H9 (cell line): ENCODE results near the gene LPAR3. TPM values are rescaled to one million over a fixed set of nuclear protein-coding genes. Genes with fewer than 3 reads are reported as not detected.

ENCODE experiments used
- DNase-seq: peaks from one replicate; pipeline ENCODE4 v3.0.0-alpha.2; 2017
- H2AFZ ChIP-seq: one replicate; pipeline ENCODE4 v1.6.1; 2013; ENCODE audit warnings: mild to moderate bottlenecking, low read length, control low read depth, moderate library complexity
- H2AK5ac ChIP-seq: 2 replicates; pipeline ENCODE4 v1.6.1; 2013; ENCODE audit warnings: low read length, control low read depth, mixed read lengths; ENCODE audit not compliant: insufficient read length
- H2BK120ac ChIP-seq: one replicate; pipeline ENCODE4 v1.6.1; 2013; ENCODE audit warnings: low read depth, mild to moderate bottlenecking, low read length, control low read depth, inconsistent platforms; ENCODE audit not compliant: poor library complexity, severe bottlenecking
- H2BK12ac ChIP-seq: 2 replicates; pipeline ENCODE4 v1.6.1; 2013; ENCODE audit warnings: low read length, control low read depth, mixed read lengths, low read depth; ENCODE audit not compliant: insufficient read length
- H2BK15ac ChIP-seq: 2 replicates; pipeline ENCODE4 v1.6.1; 2013; ENCODE audit warnings: low read depth, low read length, control low read depth
- H2BK20ac ChIP-seq: one replicate; pipeline ENCODE4 v1.6.1; 2013; ENCODE audit warnings: low read depth, mild to moderate bottlenecking, low read length, control low read depth, inconsistent platforms; ENCODE audit not compliant: poor library complexity, severe bottlenecking
- H2BK5ac ChIP-seq: 2 replicates; pipeline ENCODE4 v1.6.1; 2013; ENCODE audit warnings: low read length, control low read depth, mixed read lengths; ENCODE audit not compliant: insufficient read length
- H3K14ac ChIP-seq: 2 replicates; pipeline ENCODE4 v1.6.1; 2013; ENCODE audit warnings: low read length, control low read depth; ENCODE audit not compliant: insufficient read depth
- H3K18ac ChIP-seq: 2 replicates; pipeline ENCODE4 v1.6.1; 2013; ENCODE audit warnings: low read depth, mild to moderate bottlenecking, mixed read lengths, low read length, control low read depth; ENCODE audit not compliant: insufficient read length
- H3K23ac ChIP-seq: 2 replicates; pipeline ENCODE4 v1.6.1; 2013; ENCODE audit warnings: low read length, control low read depth, mixed read lengths, low read depth; ENCODE audit not compliant: insufficient read length
- H3K23me2 ChIP-seq: 2 replicates; pipeline ENCODE4 v1.6.1; 2013; ENCODE audit warnings: low read depth, mild to moderate bottlenecking, mixed read lengths, low read length, control low read depth; ENCODE audit not compliant: insufficient read length, poor library complexity, severe bottlenecking
- H3K27ac ChIP-seq: 2 replicates; pipeline ENCODE4 v1.5.1; 2013; ENCODE audit warnings: low read length, control low read depth, mixed read lengths, low read depth; ENCODE audit not compliant: insufficient read length
- H3K27me3 ChIP-seq: 2 replicates; pipeline ENCODE4 v1.6.1; 2013; ENCODE audit warnings: low read length, control low read depth, inconsistent platforms; ENCODE audit not compliant: insufficient read depth
- H3K4ac ChIP-seq: 2 replicates; pipeline ENCODE4 v1.6.1; 2013; ENCODE audit warnings: low read depth, mild to moderate bottlenecking, control low read depth, inconsistent platforms, low read length, moderate library complexity
- H3K4me1 ChIP-seq: 2 replicates; pipeline ENCODE4 v1.6.1; 2013; ENCODE audit warnings: low read length, control low read depth, inconsistent platforms; ENCODE audit not compliant: insufficient read depth
- H3K4me2 ChIP-seq: 2 replicates; pipeline ENCODE4 v1.6.1; 2013; ENCODE audit warnings: low read length, control low read depth, mixed read lengths; ENCODE audit not compliant: insufficient read length, insufficient read depth
- H3K56ac ChIP-seq: 2 replicates; pipeline ENCODE4 v1.6.1; 2013; ENCODE audit warnings: low read depth, mild to moderate bottlenecking, mixed read lengths, low read length, control low read depth; ENCODE audit not compliant: insufficient read length
- H3K79me1 ChIP-seq: 2 replicates; pipeline ENCODE4 v1.6.1; 2013; ENCODE audit warnings: low read depth, mild to moderate bottlenecking, moderate library complexity, low read length, control low read depth, inconsistent platforms; ENCODE audit not compliant: insufficient read depth, poor library complexity, severe bottlenecking
- H3K79me2 ChIP-seq: 2 replicates; pipeline ENCODE4 v1.6.1; 2013; ENCODE audit warnings: low read length, control low read depth, inconsistent platforms; ENCODE audit not compliant: insufficient read depth
- H3K9ac ChIP-seq: 2 replicates; pipeline ENCODE4 v1.6.1; 2013; ENCODE audit warnings: low read length, control low read depth, mixed read lengths; ENCODE audit not compliant: insufficient read length; ENCODE audit errors: extremely low read depth
- H3K9me3 ChIP-seq: one replicate; pipeline ENCODE4 v1.6.1; 2013; ENCODE audit warnings: low read depth, low read length, inconsistent platforms; ENCODE audit not compliant: control insufficient read depth
- H3T11ph ChIP-seq: one replicate; pipeline ENCODE4 v1.6.1; 2013; ENCODE audit warnings: mild to moderate bottlenecking, low read length, control low read depth, inconsistent platforms
- H4K20me1 ChIP-seq: one replicate; pipeline ENCODE4 v1.6.1; 2013; ENCODE audit not compliant: control insufficient read depth, insufficient read length, insufficient read depth
- H4K5ac ChIP-seq: 2 replicates; pipeline ENCODE4 v1.6.1; 2013; ENCODE audit warnings: low read depth, mild to moderate bottlenecking, mixed read lengths, low read length, control low read depth; ENCODE audit not compliant: insufficient read length
- H4K8ac ChIP-seq: replicated peaks from 2 replicates; pipeline ENCODE4 v1.6.1; 2013; ENCODE audit warnings: low read length, control low read depth, mixed read lengths, low read depth; ENCODE audit not compliant: insufficient read length
- H4K91ac ChIP-seq: 2 replicates; pipeline ENCODE4 v1.6.1; 2013; ENCODE audit warnings: low read depth, mild to moderate bottlenecking, moderate library complexity, mixed read lengths, low read length, control low read depth; ENCODE audit not compliant: insufficient read length
- H3K27ac Mint-ChIP-seq, 3 experiments: 2 replicates in 2 of 3; 3 replicates in 1 of 3; pipeline ENCODE4 v1.8.0; 2020 to 2021; ENCODE audit warnings: mixed read lengths in 3 of 3, mild to moderate bottlenecking in 1 of 3, moderate library complexity in 1 of 3
- H3K27me3 Mint-ChIP-seq: 2 replicates; pipeline ENCODE4 v1.8.0; 2021; ENCODE audit warnings: low read depth, mild to moderate bottlenecking, moderate library complexity, mixed read lengths
- H3K36me3 Mint-ChIP-seq, 3 experiments: 2 replicates in 2 of 3; 3 replicates in 1 of 3; pipeline ENCODE4 v1.8.0; 2020 to 2021; ENCODE audit warnings: low read depth in 3 of 3, mixed read lengths in 3 of 3; ENCODE audit not compliant: insufficient read depth in 1 of 3
- H3K4me1 Mint-ChIP-seq, 2 experiments: 2 replicates each; pipeline ENCODE4 v1.8.0; 2020; ENCODE audit warnings: mixed read lengths in 2 of 2
- H3K4me3 Mint-ChIP-seq, 2 experiments: 2 replicates in 1 of 2; 3 replicates in 1 of 2; pipeline ENCODE4 v1.8.0; 2020 to 2021; ENCODE audit warnings: mild to moderate bottlenecking in 2 of 2, mixed read lengths in 2 of 2, moderate library complexity in 1 of 2
- H3K9me3 Mint-ChIP-seq, 2 experiments: 2 replicates in 1 of 2; 3 replicates in 1 of 2; pipeline ENCODE4 v1.8.0; 2020; ENCODE audit warnings: mild to moderate bottlenecking in 2 of 2, mixed read lengths in 2 of 2, moderate library complexity in 1 of 2
- CTCF ChIP-seq: fragments of 200-600 bp; sonication (generic); conservative IDR thresholded peaks from 3 replicates; pipeline ENCODE4 v1.8.0; 2021; ENCODE audit warnings: antibody characterized with exemption, mild to moderate bottlenecking
- total RNA-seq: library from RNA; stranded (reverse); gene quantifications from 2 replicates; pipeline ENCODE4 v1.2.1, GENCODE V29; 2021

LPAR3 gene
- total RNA-seq, 1 experiment from 2014 or later = 3.0 TPM

GRCh38 chr1:84871181-84871580, 21.8 kb downstream of the LPAR3 start:
- Histone ChIP-seq H2BK120ac (no peak overlapping the region), H3K18ac (no peak overlapping the region), H3K27me3 (no peaks in the 10 kb centered on the region), H2AK5ac (no peak overlapping the region), H3K9me3 (no peaks in the 10 kb centered on the region), H3T11ph (no peak overlapping the region), H3K27ac (no peak overlapping the region), H3K4me1 (no peaks in the 10 kb centered on the region), H3K4ac (no peak overlapping the region), H2BK12ac (no peak overlapping the region), H2BK15ac (no peak overlapping the region), H3K9ac (no peak overlapping the region), H3K56ac (no peak overlapping the region), H4K91ac (no peak overlapping the region), H3K23me2 (no peaks in the 10 kb centered on the region), H2BK5ac (no peak overlapping the region), H3K23ac (no peak overlapping the region), H3K79me1 (no peaks in the 10 kb centered on the region), H4K20me1 (no peaks in the 10 kb centered on the region), H4K5ac (no peak overlapping the region), H3K79me2 (no peaks in the 10 kb centered on the region), H3K14ac (no peak overlapping the region), H2AFZ (no peak overlapping the region), H4K8ac (no peak overlapping the region), H2BK20ac (no peak overlapping the region), H3K4me2 (no peak overlapping the region)
- Mint-ChIP-seq H3K9me3 (no peaks in the 10 kb centered on the region), H3K27me3 (peaks cover 4% of the 10 kb centered on the region; the same call in 1 of the 2 replicates), H3K4me3 (no peak overlapping the region), H3K4me1 (no peaks in the 10 kb centered on the region), H3K27ac (no peak overlapping the region), H3K36me3 (no peaks in the 10 kb centered on the region; a peak in 2 of 7 replicates)
- TF ChIP-seq CTCF = no peak
- DNase-seq = no peak
